ENCODE measurements around the gene PHKG2.
A peak's percentile ranks its signal among the peaks of the same experiment; 100 is the strongest.

Gene PHKG2

DNA sequence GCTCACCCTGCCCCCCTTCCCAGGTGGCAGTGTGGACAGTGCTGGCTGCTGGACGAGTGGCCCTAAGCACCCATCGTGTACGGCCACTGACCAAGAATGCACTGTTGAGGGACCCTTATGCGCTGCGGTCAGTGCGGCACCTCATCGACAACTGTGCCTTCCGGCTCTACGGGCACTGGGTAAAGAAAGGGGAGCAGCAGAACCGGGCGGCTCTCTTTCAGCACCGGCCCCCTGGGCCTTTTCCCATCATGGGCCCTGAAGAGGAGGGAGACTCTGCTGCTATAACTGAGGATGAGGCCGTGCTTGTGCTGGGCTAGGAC lies 8.5 kb downstream of the PHKG2 start:
- TF ChIP-seq, protein P1, sequence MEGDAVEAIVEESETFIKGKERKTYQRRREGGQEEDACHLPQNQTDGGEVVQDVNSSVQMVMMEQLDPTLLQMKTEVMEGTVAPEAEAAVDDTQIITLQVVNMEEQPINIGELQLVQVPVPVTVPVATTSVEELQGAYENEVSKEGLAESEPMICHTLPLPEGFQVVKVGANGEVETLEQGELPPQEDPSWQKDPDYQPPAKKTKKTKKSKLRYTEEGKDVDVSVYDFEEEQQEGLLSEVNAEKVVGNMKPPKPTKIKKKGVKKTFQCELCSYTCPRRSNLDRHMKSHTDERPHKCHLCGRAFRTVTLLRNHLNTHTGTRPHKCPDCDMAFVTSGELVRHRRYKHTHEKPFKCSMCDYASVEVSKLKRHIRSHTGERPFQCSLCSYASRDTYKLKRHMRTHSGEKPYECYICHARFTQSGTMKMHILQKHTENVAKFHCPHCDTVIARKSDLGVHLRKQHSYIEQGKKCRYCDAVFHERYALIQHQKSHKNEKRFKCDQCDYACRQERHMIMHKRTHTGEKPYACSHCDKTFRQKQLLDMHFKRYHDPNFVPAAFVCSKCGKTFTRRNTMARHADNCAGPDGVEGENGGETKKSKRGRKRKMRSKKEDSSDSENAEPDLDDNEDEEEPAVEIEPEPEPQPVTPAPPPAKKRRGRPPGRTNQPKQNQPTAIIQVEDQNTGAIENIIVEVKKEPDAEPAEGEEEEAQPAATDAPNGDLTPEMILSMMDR (IDR thresholded peaks at IDR 0.05; ENCODE audit: low read depth, low read length, missing control alignments) = no peak
- Histone ChIP-seq H3K4me3 (ENCODE audit: low read depth, low read length) (no peak overlapping the region), H3K36me3 (replicated peaks) (peaks cover 27% of the 10 kb centered on the region), H3K27ac (no peak overlapping the region), H3K27me3 (replicated peaks) (no peaks in the 10 kb centered on the region)
- in situ Hi-C loops (cut with HindIII; ENCODE audit: low pct_ligation_motif_present, low sequenced_read_pairs) = no loop called here
- DNase-seq = no peak

DNA sequence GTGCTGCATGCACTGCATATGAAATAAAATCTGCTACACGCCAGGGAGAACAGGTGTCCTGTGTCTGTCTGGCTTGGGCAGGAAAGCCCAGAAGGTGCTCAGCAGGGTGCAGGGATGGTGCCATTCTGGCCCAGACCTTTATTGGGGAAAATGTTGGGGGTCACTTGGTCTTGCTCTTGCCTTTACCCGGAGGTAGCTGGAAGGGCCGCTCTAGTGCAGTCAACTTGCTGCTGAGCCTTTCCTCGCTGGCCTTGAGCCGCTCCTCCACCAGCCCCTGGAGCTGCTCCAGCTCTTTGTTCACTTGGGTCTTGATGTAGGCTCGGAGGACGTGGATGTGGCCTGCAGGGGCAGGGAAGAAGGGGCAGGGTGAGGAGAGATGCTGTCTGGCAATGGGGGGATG lies 9.1 kb downstream of the PHKG2 start:
- Histone ChIP-seq H3K27me3 (replicated peaks) (no peaks in the 10 kb centered on the region), H3K4me3 (ENCODE audit: low read depth, low read length) (no peak overlapping the region), H3K27ac (no peak overlapping the region), H3K36me3 (replicated peaks) (peaks cover 27% of the 10 kb centered on the region)
- in situ Hi-C loops (cut with HindIII; ENCODE audit: low pct_ligation_motif_present, low sequenced_read_pairs) = no loop called here
- TF ChIP-seq, protein P1 (IDR thresholded peaks at IDR 0.05; ENCODE audit: low read depth, low read length, missing control alignments) = no peak
- no peak for DNase-seq

DNA sequence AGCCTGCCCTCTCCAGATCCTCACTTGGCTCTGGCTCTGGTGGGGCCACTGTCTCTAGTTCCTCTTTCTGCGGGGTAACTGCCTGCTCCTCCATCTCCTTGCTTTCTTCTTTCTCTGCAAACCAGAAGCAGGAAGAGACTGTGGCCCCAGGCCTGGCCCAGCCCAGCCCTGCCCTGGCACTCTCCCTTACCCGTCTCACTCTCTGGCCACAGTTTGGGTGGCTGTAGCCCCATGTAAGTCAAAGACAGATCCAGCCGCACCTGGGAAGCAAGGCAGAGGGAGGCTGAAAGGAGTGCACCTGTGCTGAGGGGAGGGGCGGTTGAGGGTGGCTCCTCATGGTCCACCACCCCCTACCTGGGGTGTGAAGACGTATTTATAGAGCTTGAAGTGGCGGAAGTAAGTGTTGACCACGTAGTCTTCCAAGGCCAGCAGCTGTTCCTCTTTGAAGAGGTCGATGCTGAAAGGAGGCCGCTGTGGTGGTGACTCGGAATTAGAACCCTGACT lies 10.8 kb downstream of the PHKG2 start:
- H3K27ac ChIP-seq = no peak overlapping the region
- peaks cover 24% of the 10 kb centered on the region for H3K36me3 ChIP-seq (replicated peaks)
- H3K4me3 ChIP-seq (ENCODE audit: low read depth, low read length) = no peak overlapping the region
- in situ Hi-C loops (cut with HindIII; ENCODE audit: low pct_ligation_motif_present, low sequenced_read_pairs) = no loop called here
- TF ChIP-seq, protein P1 (IDR thresholded peaks at IDR 0.05; ENCODE audit: low read depth, low read length, missing control alignments) = no peak
- no peaks in the 10 kb centered on the region for H3K27me3 ChIP-seq (replicated peaks)
- DNase-seq = no peak

DNA sequence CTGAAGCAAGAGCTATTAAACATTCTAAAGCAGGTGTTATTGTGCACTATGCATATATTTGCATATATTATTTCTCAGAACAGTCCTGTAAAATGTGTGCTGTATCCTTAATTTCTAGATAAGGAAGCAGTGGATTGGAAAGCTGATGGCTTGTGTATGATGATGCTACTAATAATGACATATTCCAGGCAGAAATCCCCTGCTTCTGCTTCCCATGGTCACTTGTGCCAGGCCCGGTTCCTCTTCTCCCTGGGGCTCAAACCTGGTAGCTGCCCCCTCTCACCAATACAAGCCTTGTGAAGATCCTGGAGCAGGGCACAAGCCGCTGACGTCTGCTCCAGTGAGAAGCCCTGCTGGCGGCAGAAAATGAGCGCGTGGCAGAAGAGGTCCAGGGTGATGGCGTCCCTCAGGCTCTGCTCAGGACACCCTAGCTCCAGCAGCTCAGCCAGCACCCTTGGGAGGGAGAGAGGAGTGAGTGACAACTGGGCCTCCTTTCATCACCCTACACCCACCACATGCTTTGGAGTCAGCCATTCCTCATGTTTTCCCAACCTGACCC lies 11.9 kb downstream of the PHKG2 start:
- peaks cover 24% of the 10 kb centered on the region for H3K36me3 ChIP-seq (replicated peaks)
- no peak overlapping the region for H3K27ac ChIP-seq
- no peak overlapping the region for H3K4me3 ChIP-seq (ENCODE audit: low read depth, low read length)
- TF ChIP-seq, protein P1 (IDR thresholded peaks at IDR 0.05; ENCODE audit: low read depth, low read length, missing control alignments) = no peak
- in situ Hi-C loops (cut with HindIII; ENCODE audit: low pct_ligation_motif_present, low sequenced_read_pairs) = no loop called here
- H3K27me3 ChIP-seq (replicated peaks) = no peaks in the 10 kb centered on the region
- DNase-seq = no peak

DNA sequence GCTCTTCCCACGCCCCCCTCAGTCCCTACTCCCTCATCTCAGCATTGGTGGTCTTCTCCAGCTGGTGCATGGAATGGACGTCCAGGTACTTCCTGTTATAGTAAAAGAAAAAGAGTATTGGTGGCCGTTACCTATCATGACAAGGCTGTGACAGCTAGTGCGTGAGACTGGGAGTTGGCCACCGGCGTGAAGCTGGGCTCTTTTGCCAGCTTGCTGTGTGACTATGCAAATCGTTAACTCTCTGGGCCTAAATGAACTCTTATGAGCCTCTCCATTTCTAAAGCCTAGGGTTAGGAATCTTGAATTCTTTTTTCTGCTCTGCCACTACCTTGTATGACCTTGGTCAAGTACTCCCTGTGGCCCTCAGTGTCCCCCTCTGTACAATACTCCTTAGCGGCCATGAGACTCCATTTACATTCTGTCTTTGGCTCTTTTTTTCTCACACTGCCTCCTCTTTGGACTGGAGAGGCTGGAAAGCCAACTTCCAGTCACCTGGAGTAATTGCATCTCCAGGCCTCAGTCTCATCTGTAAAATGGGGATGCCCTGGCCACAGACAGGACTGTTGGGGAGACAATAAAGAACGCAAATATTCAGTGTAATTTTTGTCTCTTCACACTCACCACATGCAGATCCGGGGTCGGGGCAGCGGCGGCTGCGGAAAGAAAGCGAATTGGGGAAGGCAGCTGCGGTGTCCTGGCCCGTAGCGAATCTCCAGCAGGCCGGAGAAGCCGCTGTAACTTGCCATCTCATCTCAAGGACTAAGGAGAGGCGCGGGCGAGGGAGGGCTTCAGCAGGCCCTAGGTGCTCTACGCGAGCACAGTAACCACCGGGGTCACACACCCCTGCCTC lies 12.6 kb downstream of the PHKG2 start:
- H3K4me3 ChIP-seq (ENCODE audit: low read depth, low read length) = peak overlapping the region; percentile 92
- DNase-seq = no peak
- H3K36me3 ChIP-seq (replicated peaks) = peaks cover 31% of the 10 kb centered on the region
- in situ Hi-C loops (cut with HindIII; ENCODE audit: low pct_ligation_motif_present, low sequenced_read_pairs) = no loop called here
- H3K27me3 ChIP-seq (replicated peaks) = no peaks in the 10 kb centered on the region
- no peak overlapping the region for H3K27ac ChIP-seq
- TF ChIP-seq, protein P1 (IDR thresholded peaks at IDR 0.05; ENCODE audit: low read depth, low read length, missing control alignments) = no peak
